Cardiac septum (tissue), 1 donor: ENCODE results near the gene FADS6. TPM values are rescaled to one million over a fixed set of nuclear protein-coding genes. Genes with fewer than 3 reads are reported as not detected.

Experiments used
- DNase-seq: peaks from one replicate; pipeline ENCODE4 v3.0.0-alpha.2; 2020; ENCODE audit warnings: low spot score
- intact Hi-C: fragments of 100-400 bp; cut with DNase I; formaldehyde crosslinking; loops from one replicate; pipeline ENCODE4 v1.14.0; 2022
- total RNA-seq: library from RNA; stranded (reverse); fragmentation: NEBNext Ultra II Directional; extraction: Animal tissue kit (Norgen Biotek cat#: 25700); gene quantifications from one replicate; pipeline ENCODE4 v1.2.1, GENCODE V29; 2021
- donor health status: DM: no; HTN: no; CAD: no.

FADS6 gene
- total RNA-seq, 1 donor from 2014 or later = not detected

DNA sequence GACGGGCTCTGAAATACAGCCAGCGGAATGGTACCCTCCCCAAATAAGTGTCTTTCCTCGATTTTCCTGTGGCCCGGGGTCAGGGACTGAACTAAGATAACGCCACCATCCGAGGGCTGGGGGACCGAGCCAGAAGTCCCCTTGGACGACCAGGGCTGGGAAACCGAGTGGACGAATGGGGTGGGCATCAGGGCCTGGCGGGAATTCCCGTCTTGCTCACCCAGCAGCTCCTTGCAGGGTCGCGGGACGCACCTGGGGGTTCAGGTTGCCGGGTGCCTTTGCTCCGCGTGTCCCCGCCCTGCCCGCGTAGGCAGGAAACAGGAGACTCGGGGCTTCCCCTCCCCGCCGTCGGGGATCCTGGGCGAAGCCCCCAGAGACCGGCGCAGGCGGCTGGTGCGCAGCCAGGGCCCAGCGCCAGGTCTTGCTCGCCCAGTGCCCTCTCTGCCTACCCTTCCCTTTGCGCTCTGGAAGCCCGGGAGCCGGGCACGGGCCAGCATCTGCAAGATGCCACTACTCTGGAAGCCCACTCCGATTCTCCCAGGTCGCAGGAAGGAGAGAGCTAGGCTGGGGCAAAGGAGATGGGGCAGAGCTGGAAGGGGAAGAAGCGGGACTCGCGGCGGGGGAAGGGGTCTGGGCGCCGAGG, 33.1 kb downstream of the FADS6 start:
- DNase-seq = no peak
- intact Hi-C loops = no loop called here

DNA sequence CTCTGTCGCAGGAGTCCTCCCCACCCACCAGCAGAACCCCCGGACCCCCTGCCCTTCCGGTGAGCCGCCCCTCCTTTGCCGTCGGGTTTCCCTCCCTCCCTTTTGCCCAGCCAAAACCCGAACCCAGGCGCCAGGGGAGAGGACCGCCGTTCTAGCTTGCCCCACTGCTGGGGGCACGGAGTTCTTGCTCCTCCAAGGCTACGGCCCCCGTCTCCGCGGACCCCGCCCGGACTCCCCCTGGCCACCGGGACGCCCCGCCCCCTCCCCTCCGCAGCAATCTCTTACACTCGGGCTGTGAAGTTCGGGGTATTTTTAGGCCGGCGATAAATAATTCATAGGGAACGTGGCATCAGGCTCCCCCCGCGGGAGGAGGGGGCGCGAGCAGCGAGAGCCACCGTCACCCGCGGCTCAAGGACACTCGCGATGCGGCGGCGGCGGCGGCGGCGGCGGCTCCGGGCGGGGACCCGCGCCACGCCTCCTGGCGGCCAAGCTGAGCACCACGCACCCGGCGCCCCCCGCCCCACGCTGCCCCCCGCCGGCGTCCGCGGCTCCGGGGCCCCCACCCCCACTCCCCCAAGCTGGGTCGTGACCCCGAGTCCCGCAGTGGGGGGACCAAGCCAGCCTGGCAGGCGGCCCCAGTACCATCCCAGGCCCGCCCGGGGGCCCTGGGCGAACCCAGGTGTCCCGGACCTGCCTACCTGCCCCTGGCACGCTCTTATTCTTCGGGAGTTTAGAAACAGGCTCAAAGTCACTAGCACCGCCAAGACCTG, 33.8 kb downstream of the FADS6 start, which contains the start of gene GRIN2C:
TSS of gene GRIN2C (minus strand) at position 427 of the 770 bp plus-strand sequence. CDS start 4,793 bp downstream, outside the sequence.
- intact Hi-C loops = no loop called here

DNA sequence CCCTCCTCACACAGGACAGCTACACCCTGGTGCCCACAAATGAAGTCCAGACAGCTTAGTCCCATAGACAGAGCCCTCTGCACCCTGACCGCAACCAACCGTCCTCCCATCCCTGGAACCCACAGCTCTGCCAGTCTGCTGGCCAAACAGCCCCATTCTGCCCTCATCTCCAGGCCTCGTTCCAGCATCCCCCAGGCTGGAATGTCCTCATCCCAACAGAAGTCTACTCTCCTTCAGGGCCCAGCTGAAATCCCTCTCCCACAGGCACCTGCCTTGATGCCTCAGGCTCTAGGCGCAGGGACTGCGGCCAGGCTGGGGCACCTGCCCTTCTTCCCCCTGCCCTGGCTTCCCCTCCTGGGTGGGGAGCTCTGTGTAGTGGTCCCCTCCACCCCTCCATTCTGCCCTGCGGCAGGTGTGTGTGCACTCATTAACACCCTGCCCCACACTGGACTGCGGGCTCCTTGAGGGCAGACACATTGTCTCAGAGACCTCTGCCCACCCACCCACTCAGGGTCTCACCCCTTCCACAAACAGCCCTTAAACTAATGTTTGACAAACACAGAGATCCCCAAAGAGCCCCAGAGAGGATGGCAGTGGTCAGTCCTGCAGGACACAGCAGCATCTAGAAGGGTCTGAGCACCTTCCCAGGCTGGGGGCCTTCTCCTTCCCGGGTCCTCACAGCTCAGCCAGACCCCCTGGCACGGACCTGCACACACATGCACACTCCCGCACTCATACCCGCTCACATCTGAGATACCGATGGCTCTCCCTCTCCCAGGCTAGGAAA, 34.6 kb downstream of the FADS6 start:
- DNase-seq = no peak
- intact Hi-C loops = no loop called here

More for the DNA sequence above, 33.8 kb downstream of the FADS6 start, which contains the start of gene GRIN2C:
- no peak for DNase-seq

DNA sequence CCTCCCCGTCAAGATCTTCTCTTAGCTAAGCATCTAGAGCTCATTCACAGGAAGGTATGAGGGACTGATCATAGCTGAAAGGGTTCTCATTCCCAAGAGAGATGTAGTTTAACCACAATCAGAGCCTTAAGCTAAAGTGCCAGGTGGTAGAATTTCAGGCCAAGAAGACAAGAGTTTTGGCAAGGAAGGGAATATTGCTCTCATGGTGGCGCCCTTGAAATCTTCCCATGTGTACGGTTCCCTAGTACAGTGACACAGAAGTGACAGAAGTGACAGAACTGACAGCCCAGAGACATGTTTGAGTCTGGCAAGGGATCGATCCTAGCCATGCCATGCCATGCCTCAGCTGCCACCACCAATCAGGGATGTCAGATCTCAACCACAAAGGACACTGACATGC, 36.2 kb downstream of the FADS6 start:
- intact Hi-C loops = no loop called here

DNA sequence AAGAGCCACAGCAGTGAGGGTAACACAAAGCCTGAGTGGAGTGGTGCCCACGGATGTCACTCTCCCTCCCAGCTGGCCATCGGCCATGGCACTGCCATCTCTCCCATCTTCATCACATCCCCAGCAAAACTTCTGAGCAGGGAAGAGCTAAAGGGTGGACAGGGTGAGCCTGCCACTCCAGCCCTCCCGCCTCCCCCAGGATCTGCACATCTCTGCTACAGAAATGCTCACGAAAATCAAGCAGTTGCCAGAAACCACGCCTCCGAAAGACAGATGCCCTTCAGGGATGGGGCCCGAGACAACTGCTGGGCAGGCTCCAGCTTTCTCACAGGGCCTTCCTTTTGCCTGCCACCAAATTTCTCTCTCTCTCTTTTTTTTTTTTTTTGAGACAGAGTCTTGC, 37.3 kb downstream of the FADS6 start:
- DNase-seq = no peak
- intact Hi-C loops = no loop called here

More for the DNA sequence above, 36.2 kb downstream of the FADS6 start:
- no peak for DNase-seq

DNA sequence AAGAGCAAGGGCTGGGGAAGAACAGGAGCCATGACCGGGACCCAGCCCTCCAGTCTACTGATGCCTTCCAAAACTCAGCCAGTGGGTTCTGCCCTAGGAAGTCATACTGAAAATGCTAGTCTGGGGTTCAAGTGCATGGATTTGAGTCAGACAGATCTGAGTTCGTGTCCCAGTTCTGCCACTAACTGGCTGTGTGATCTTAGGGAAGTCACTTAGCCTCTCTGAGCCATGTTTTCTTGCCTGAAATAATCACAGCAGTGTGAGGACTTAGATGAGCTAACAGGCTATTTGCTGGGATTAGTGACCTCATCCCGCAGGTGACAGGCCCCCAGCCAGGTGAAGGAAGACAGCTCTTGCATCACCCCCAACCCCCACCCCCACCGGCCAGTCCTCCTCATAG, 38.1 kb downstream of the FADS6 start:
- DNase-seq = no peak
- intact Hi-C loops = no loop called here

DNA sequence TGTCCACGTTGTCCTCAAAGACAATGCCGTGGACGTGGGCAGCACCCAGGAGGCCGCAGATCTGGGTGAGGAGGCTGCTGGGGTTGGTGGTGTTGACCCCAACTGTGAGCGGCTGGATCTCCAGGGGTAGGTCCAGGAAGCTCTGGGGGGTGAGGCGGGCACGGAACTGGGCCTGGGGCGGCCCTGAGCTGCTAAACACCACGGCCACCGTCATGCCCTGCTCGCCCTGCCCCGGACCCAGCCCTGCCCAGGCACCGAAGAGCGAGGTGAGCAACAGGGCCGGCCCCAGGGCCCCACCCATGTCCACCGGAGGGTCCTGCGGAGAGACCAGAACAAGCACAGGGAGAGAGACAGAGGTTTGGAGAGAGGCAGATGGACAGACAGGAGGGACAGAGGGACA, 38.6 kb downstream of the FADS6 start:
- no peak for DNase-seq
- intact Hi-C loops = no loop called here

DNA sequence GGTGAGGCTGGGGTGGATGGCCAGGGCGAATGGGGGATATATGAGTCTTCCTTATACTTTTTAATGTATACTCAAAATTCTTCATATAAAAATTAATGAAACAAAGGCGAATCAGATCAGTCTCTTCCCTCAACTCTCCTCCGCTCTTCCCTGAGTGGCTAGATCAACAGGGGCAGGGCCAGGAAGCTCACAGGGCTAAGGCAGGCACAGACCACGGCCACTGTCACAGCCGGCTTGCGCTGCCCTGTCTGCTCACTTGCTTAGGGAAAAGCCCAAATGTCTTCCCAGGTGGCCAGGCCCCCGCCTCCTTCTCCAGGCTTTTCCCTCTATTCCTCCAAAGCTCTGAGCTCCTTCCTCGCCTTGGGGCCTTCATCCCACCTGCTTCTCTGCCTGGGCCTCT, 39.8 kb downstream of the FADS6 start:
- intact Hi-C loops = no loop called here
- no peak for DNase-seq

DNA sequence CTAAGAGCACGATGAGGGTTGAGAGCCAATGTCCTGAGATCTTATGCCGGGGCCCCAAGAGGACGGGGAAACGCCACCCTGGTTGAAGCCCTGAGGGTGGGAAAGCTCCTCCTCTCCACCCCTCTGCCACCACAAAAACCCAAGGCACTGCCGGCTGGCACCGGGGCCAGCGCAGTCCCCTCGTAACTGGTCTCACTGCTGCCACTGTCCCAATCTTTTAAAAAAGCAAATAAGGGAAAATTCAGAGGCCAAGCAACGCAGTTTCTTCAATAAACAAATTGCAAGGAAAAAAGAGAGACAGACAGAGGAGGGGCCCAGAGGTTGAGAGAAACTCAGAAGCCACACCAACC, 40.4 kb downstream of the FADS6 start:
- intact Hi-C loops = no loop called here
- no peak for DNase-seq

DNA sequence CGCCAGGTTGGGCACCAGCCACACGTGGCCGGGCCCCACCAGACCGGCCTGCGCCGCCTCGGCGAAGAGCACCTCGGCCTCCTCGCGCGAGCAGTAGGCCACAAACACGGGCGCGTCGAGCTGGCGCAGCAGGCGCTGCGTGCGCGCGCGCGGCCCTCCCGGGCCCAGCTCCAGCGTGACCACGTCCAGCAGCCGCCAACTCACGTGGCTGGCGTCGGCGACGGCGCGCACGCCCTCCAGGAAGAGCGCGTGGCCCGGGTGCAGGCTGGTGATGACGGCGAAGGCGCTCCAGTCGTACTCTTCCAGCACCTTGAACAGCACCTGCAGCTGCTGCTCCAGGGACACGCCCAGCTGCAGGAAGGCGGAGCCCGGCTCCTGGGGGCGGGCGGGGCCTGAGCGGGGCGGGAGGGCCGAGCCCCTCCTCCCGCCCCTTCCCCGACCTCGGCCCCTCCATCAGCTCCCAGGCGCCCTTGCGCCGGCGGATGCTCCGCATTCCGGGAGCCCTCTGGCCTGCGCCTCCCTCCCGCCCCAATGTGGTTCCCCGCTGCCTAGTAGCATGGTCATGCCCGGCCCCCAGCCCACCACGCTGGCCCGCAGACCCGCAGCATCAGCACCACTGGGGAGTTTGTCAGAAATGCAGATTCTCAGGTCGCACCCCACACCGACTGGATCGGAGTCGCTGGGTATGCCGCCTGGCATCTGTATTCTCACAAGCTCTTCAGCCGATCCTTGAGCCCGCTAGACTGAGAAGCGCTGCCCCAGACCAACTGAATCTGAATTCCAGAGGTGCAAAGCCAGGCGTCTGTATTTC, 41.0 kb downstream of the FADS6 start:
- intact Hi-C loops = no loop called here
- DNase-seq = no peak

DNA sequence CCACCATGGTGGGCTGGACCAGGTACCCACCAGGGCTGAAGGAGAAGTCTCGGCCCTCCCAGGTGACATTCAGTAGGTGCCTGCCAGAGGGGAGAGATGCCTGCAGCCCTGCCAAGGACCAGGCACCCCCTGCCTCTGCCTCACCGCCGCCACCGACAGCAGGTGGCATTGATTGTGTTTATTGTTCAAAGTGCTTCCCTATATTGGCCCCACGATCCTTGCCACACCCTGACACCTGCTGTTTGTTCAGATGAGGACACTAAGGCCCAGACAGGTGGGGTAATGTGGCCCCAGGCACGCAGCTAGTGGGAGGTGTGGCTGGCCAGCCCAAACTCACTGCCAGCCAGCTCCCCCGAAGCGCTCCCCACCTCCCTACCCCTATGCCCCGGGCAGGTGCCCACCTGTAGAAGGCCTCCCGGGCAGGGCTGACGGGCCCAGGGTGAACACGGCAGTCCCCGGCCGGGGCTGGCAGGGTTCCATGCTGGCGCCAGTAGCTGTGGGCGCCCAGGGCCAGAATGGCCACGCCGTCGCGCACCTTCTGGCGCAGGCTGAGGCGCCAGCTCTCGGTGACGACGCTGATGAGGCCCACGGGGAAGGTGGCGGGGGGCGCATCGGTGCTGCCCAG, 41.7 kb downstream of the FADS6 start:
- intact Hi-C loops = no loop called here
- no peak for DNase-seq

DNA sequence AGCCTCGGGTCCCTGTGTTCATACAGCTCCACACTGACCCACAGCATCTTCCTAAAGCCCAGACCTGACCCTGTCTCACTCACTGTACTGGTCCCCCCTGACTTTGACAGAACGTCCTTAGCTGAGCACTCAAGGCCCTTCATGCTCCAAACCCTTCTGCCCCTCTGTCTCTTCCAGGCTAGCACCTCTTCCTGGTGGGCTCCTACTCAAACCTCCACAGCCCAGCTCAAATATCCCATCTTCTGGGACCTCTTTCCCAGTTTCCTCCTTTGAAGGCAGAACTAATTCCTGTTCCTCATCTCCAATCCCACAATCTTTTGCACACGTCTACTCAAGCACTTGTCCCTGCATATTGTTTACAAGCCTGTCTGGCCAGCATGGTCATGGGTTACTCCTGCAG, 42.5 kb downstream of the FADS6 start:
- no peak for DNase-seq

DNA sequence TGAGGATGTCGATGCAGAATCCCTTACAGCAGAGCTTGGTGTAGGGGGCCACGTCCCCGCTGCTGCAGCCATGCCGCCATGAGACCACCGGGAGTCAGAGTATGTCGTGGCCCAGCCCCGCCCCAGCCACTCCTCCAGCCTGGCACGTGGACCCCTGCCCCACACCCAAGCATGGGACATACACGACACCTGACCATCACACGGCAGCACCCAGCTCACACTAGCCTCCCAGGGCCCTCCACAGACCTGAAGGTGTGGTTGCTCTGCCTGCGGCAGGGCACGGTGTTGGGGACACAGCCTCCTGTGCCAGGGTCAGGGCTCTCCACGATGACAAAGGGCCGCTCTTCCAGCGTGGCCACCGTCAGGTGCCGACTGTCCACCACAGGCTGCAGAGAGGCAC, 43.1 kb downstream of the FADS6 start:
- intact Hi-C loops = no loop called here
- DNase-seq = no peak

More for the DNA sequence above, 42.5 kb downstream of the FADS6 start:
- intact Hi-C loops = no loop called here

DNA sequence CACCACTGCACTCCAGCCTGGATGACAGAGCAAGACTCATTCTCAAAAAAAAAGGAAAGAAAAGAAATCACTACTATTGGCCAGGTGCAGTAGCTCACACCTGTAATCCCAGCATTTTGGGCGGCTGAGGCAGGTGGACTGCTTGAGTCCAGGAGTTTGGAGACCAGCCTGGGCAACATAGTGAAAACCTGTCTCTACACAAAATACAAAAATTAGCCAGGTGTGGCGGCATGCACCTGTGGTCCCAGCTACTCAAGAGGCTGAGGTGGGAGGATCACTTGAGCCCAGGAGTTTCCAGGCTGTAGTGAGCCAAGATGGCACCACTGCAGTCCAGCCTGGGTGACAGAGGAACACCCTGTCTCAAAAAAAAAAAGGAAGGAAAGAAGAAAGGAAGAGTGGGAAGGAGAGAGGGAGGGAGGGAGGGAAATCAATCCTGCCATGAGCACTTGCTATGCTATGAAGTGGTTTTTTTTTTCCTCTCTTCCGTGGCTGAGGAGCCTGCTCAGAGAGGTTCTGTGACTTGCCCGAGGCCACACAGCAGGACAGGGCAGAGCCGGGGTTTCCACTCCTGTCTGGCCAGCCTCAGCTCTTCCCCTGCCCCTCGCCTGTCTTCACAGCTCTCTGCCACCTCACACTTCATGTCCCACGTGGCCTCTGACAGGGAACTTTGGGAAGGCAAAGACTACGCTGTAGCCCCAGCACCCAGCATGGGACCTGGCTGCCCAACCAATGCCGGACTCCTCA, 44.6 kb downstream of the FADS6 start:
- intact Hi-C loops = no loop called here
- no peak for DNase-seq

DNA sequence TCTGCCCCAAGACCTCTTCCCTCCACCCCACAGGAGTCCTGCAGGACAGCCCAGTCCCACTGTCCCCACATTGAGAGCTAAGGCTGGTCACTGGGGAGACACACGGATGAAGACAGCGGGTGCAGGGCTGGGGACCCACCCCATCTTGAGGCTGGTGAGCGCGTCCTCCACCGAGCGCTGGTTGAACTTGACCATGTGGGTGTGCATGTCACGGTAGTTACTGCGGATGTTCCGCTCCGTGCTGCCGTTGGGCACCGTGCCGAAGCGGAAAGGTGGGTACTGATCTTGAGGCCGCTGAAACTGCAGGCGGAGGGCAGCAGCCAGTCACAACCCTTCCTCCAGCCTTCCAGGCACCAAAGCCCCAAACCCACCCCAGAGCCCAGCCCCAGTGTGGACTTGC, 46.8 kb downstream of the FADS6 start:
- intact Hi-C loops = no loop called here
- DNase-seq = no peak

DNA sequence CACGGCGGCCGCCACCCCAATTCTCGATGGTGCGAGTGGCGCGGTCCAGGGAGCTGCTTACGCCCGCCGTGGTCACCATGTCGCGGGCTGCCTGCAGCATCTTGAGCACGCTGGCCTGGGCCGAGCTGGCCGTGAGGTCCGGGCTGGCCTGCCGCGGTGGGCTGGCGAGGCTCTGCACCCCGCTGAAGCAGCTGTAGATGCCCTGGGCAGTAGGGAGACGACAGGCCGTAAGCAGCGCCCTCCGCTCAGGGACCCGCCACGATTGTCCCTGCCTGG, 50.1 kb downstream of the FADS6 start:
- no peak for DNase-seq
- intact Hi-C loops = loop anchor here (2.0 kb wide), 1 partner anchor 22 kb away; no protein-coding TSS in a partner anchor

DNA sequence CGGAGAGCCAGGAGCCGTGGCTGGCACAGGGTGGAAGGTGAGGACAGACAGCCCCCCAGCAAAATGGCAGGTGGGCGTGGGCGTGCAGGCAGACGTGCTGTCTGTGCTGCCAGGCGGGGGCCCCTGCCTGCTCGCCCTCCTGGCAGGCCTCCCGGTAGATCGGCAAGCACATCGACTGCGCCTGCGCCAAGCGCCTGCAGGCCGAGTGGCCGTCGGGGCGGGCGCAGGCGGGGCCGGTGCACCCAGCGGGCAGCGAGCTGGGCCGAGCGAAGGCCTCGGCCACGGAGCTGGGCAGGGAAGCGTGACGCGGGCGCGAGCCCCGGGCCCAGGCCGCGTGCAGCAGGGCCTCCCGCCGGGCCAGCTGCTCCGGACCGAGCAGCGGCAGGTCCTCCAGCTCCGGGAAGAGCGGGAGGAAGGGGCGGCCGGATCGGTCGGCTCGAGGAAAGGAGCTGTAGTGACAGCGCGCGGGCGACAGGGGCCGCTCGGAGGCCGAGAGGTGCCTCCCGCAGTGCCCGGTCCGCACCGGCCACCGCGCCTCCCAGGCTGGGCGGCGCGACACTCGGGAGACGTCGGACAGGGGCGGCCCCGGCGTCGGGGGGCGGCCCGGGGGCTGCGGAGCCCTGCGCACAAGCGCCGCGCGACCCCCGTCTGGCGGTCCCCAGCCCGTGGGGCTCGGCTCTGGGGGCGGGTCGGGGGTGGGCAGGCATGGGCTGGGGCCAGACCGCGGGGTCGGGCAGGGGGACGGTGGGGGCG, 50.7 kb downstream of the FADS6 start:
- intact Hi-C loops = loop anchor here (2.0 kb wide), 1 partner anchor 22 kb away; no protein-coding TSS in a partner anchor
- peak; percentile 82 for DNase-seq

DNA sequence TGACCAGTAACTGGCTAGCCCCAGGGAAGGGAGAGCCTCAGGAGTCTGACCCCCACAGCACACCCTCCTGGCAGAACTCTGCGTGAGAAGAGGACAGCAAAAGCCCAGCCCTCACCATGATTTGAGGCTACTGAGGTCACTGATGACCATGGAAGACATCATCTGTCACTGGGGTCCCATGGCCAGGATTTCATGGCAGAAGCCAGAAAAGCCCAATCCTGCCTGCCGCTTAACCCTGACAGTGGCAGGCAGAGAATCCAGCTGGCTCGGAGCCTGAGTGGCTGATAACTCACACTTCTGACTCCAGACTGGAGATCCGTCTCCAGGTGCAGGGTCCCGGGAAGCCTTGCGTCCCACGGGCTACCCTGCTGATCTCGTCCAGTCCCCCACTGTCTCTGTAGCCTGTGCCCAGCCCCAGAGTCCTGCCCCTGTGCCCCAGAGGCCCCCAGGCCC, 51.3 kb downstream of the FADS6 start:
- no peak for DNase-seq
- intact Hi-C loops = loop anchor here (2.0 kb wide), 1 partner anchor 23 kb away; no protein-coding TSS in a partner anchor
